MM.1S (cell line): ENCODE data around the gene EIF3F.

ENCODE experiments used
- CTCF ChIP-seq: fragments of 300-600 bp; sonication (generic); IDR thresholded peaks from 2 replicates; pipeline ENCODE4 v1.5.1; 2016; ENCODE audit warnings: antibody characterized with exemption, low read length, mixed read lengths
- EZH2 ChIP-seq: fragments of 300-600 bp; sonication (generic); optimal IDR thresholded peaks from 2 replicates; pipeline ENCODE3; 2017; ENCODE audit warnings: low read depth, mild to moderate bottlenecking, antibody characterized with exemption, low read length, mixed read lengths

- TF ChIP-seq EZH2 (no peak), CTCF (no peak)
Measured at GRCh38 chr11:8023831-8024555, 36.9 kb downstream of the EIF3F start.
